CD4-positive, alpha-beta T cell treated with Interferon gamma for 1 hour (primary cell): Measurements from ENCODE around the gene APOA4.
"Not testable (repeated sequence)": the region's sequence is repeated elsewhere in the genome, so short reads cannot be mapped to it uniquely, and the experiment has no call there.

Source experiments
- DNase-seq: peaks from one replicate; pipeline ENCODE4 v3.0.0-alpha.2; 2020

Gene APOA4

GRCh38 chr11:116828632-116829524, 5.8 kb upstream of the APOA4 start:
- DNase-seq: no peak

GRCh38 chr11:116827461-116827860, 4.4 kb upstream of the APOA4 start:
- DNase-seq: no peak

GRCh38 chr11:116826751-116827431, 3.8 kb upstream of the APOA4 start:
- no peak for DNase-seq

GRCh38 chr11:116825854-116826750, 3.0 kb upstream of the APOA4 start:
- DNase-seq: no peak

- no peak for DNase-seq
Measured at GRCh38 chr11:116825434-116825833, 2.3 kb upstream of the APOA4 start.

GRCh38 chr11:116822575-116822974, 529 bp downstream of the APOA4 start:
- no peak for DNase-seq

- no peak for DNase-seq
Measured at GRCh38 chr11:116821050-116821918, 1.8 kb downstream of the APOA4 start.

GRCh38 chr11:116819049-116819448, 4.1 kb downstream of the APOA4 start:
- no peak for DNase-seq

GRCh38 chr11:116814502-116814901, 8.6 kb downstream of the APOA4 start:
- no peak for DNase-seq

- DNase-seq: no peak
Measured at GRCh38 chr11:116813781-116814471, 9.2 kb downstream of the APOA4 start.

GRCh38 chr11:116813170-116813569, 9.9 kb downstream of the APOA4 start:
- DNase-seq: no peak

GRCh38 chr11:116812109-116812508, 11.0 kb downstream of the APOA4 start:
- DNase-seq: no peak

GRCh38 chr11:116811194-116811593, 11.9 kb downstream of the APOA4 start:
- no peak for DNase-seq

GRCh38 chr11:116808262-116809175, 14.6 kb downstream of the APOA4 start:
- no peak for DNase-seq

- DNase-seq: no peak
Measured at GRCh38 chr11:116807601-116808261, 15.4 kb downstream of the APOA4 start.

GRCh38 chr11:116804001-116804400, 19.1 kb downstream of the APOA4 start:
- no peak for DNase-seq

- not testable (repeated sequence) for DNase-seq
Measured at GRCh38 chr11:116801662-116802061, 21.4 kb downstream of the APOA4 start.

GRCh38 chr11:116800610-116801009, 22.5 kb downstream of the APOA4 start:
- DNase-seq: no peak

GRCh38 chr11:116798368-116798767, 24.7 kb downstream of the APOA4 start:
- DNase-seq: no peak

GRCh38 chr11:116797816-116798215, 25.3 kb downstream of the APOA4 start:
- DNase-seq: no peak
